H1 (cell line): ENCODE measurements around the gene CXCL14. TPM values are rescaled to one million over a fixed set of nuclear protein-coding genes. Genes with fewer than 3 reads are reported as not detected.
A peak's percentile ranks its signal among the peaks of the same experiment; 100 is the strongest.

ENCODE experiments used
- CTCF ChIA-PET: fragments of 300-600 bp; sonication (Branson Sonifier 250); formaldehyde crosslinking; loops from one replicate; lab custom pipeline; 2021; ENCODE audit not compliant: partially characterized antibody; lab: Charles Lee
- POLR2A ChIA-PET: fragments of 300-600 bp; sonication (Branson Sonifier 250); formaldehyde crosslinking; loops from one replicate; lab custom pipeline; 2021; ENCODE audit warnings: inconsistent platforms; ENCODE audit not compliant: partially characterized antibody; lab: Charles Lee
- DNase-seq, 2 experiments: peaks; one replicate each; pipeline versions ENCODE4 v3.0.0 to v3.0.0-alpha.2; 2010 to 2022; ENCODE audit warnings: low spot score in 2 of 2, low read depth in 1 of 2, mixed read lengths in 1 of 2
- FAIRE-seq: peaks from 2 replicates; lab custom pipeline; 2011; peaks lifted over from hg19 to GRCh38; lab: Jason Lieb, UNC
- H2AFZ ChIP-seq: 2 replicates; pipeline ENCODE4 v1.8.1; 2012; ENCODE audit warnings: low read length, inconsistent platforms
- H2AK5ac ChIP-seq: 2 replicates; pipeline ENCODE4 v1.6.1; 2013; ENCODE audit warnings: low read depth, low read length
- H2BK120ac ChIP-seq: replicated peaks from 2 replicates; pipeline ENCODE3; 2013; ENCODE audit warnings: low read depth, low read length, inconsistent platforms
- H2BK12ac ChIP-seq: 2 replicates; pipeline ENCODE4 v1.6.1; 2013; ENCODE audit warnings: low read depth, low read length
- H2BK15ac ChIP-seq: 2 replicates; pipeline ENCODE4 v1.6.1; 2013; ENCODE audit warnings: low read length
- H2BK20ac ChIP-seq: 2 replicates; pipeline ENCODE4 v1.6.1; 2013; ENCODE audit warnings: low read length
- H2BK5ac ChIP-seq: 2 replicates; pipeline ENCODE4 v1.6.1; 2013; ENCODE audit warnings: low read depth, low read length
- H3K14ac ChIP-seq: 2 replicates; pipeline ENCODE4 v1.6.1; 2013; ENCODE audit warnings: inconsistent platforms; ENCODE audit not compliant: insufficient read length
- H3K18ac ChIP-seq: 2 replicates; pipeline ENCODE4 v1.6.1; 2013; ENCODE audit warnings: low read length; ENCODE audit errors: extremely low read depth
- H3K23ac ChIP-seq: 2 replicates; pipeline ENCODE4 v1.6.1; 2013; ENCODE audit warnings: inconsistent platforms; ENCODE audit not compliant: insufficient read length
- H3K23me2 ChIP-seq: 2 replicates; pipeline ENCODE4 v1.6.1; 2013; ENCODE audit warnings: low read depth, low read length
- H3K27ac ChIP-seq: 2 replicates; pipeline ENCODE4 v1.6.1; 2011; ENCODE audit warnings: low read depth, low read length, inconsistent platforms
- H3K27me3 ChIP-seq, 4 experiments: replicated peaks in 1 of 4; 1 replicate in 1 of 4; 2 replicates in 3 of 4; pipeline versions ENCODE4 v1.6.1 to v1.8.1; 2011 to 2013; ENCODE audit warnings: low read length in 3 of 4, mild to moderate bottlenecking in 3 of 4, inconsistent platforms in 2 of 4, mixed read lengths in 2 of 4, moderate library complexity in 1 of 4; ENCODE audit not compliant: control insufficient read depth in 3 of 4, insufficient read depth in 3 of 4; ENCODE audit errors: extremely low read depth in 1 of 4
- H3K36me3 ChIP-seq, 4 experiments: 2 replicates each; pipeline versions ENCODE4 v1.6.1 to v1.8.1; 2011 to 2013; ENCODE audit warnings: mild to moderate bottlenecking in 4 of 4, low read length in 3 of 4, moderate library complexity in 2 of 4, control low read depth in 1 of 4, inconsistent platforms in 1 of 4; ENCODE audit not compliant: insufficient read depth in 4 of 4, control insufficient read depth in 2 of 4
- H3K4ac ChIP-seq: replicated peaks from 2 replicates; pipeline ENCODE3; 2013; ENCODE audit warnings: low read length, low read depth, mixed read lengths, inconsistent platforms; ENCODE audit not compliant: insufficient read length
- H3K4me1 ChIP-seq, 4 experiments: replicated peaks in 1 of 4; 1 replicate in 1 of 4; 2 replicates in 3 of 4; pipeline versions ENCODE4 v1.6.1 to v1.8.1; 2011 to 2013; ENCODE audit warnings: low read length in 3 of 4, inconsistent platforms in 2 of 4, mixed read lengths in 1 of 4; ENCODE audit not compliant: insufficient read depth in 4 of 4, control insufficient read depth in 3 of 4
- H3K4me2 ChIP-seq, 2 experiments: 2 replicates each; pipeline versions ENCODE4 v1.6.1 to v1.8.1; 2011 to 2013; ENCODE audit warnings: low read depth in 2 of 2, low read length in 2 of 2, control low read depth in 1 of 2, inconsistent platforms in 1 of 2, mild to moderate bottlenecking in 1 of 2; ENCODE audit not compliant: insufficient read depth in 1 of 2
- H3K4me3 ChIP-seq, 4 experiments: fragments of 200-600, 300-600 bp in 1 of 4; sonication (generic), shearing (Covaris generic), sonication (Bioruptor Twin) in 1 of 4; 2 replicates each; pipeline versions ENCODE4 v1.5.1 to v1.8.1; 2011 to 2016; ENCODE audit warnings: low read length in 4 of 4, low read depth in 3 of 4, control low read depth in 2 of 4, inconsistent platforms in 2 of 4, mild to moderate bottlenecking in 2 of 4, mixed read lengths in 1 of 4, moderate library complexity in 1 of 4; ENCODE audit not compliant: insufficient read depth in 2 of 4; ENCODE audit errors: extremely low read depth in 1 of 4
- H3K56ac ChIP-seq: replicated peaks from 2 replicates; pipeline ENCODE3; 2013; ENCODE audit warnings: low read depth, mild to moderate bottlenecking, mixed read lengths, low read length, inconsistent platforms; ENCODE audit not compliant: insufficient read length
- H3K79me1 ChIP-seq: 2 replicates; pipeline ENCODE4 v1.6.1; 2013; ENCODE audit warnings: low read depth, low read length, control low read depth
- H3K79me2 ChIP-seq, 2 experiments: 2 replicates each; pipeline versions ENCODE4 v1.6.1 to v1.8.1; 2012 to 2013; ENCODE audit warnings: low read length in 2 of 2, mild to moderate bottlenecking in 2 of 2, inconsistent platforms in 1 of 2; ENCODE audit not compliant: insufficient read depth in 2 of 2, control insufficient read depth in 1 of 2
- H3K9ac ChIP-seq, 4 experiments: replicated peaks in 1 of 4; 1 replicate in 1 of 4; 2 replicates in 3 of 4; pipeline versions ENCODE4 v1.6.1 to v1.8.1; 2011 to 2013; ENCODE audit warnings: low read depth in 3 of 4, low read length in 3 of 4, control low read depth in 2 of 4, mild to moderate bottlenecking in 2 of 4, moderate library complexity in 2 of 4, inconsistent platforms in 1 of 4; ENCODE audit errors: extremely low read depth in 1 of 4
- H3K9me3 ChIP-seq, 2 experiments: 2 replicates each; pipeline versions ENCODE4 v1.6.1 to v1.8.1; 2012 to 2013; ENCODE audit warnings: mild to moderate bottlenecking in 2 of 2, moderate library complexity in 2 of 2, control low read depth in 1 of 2, inconsistent platforms in 1 of 2, low read depth in 1 of 2, low read length in 1 of 2, mixed read lengths in 1 of 2; ENCODE audit not compliant: insufficient read depth in 2 of 2
- H4K20me1 ChIP-seq, 2 experiments: replicated peaks in 1 of 2; 2 replicates each; pipeline versions ENCODE3 to v1.8.1; 2011 to 2013; ENCODE audit warnings: inconsistent platforms in 2 of 2, low read length in 2 of 2, mild to moderate bottlenecking in 1 of 2; ENCODE audit not compliant: insufficient read depth in 2 of 2, control insufficient read depth in 1 of 2
- H4K5ac ChIP-seq: 2 replicates; pipeline ENCODE4 v1.6.1; 2013; ENCODE audit warnings: low read length, low read depth, mixed read lengths, inconsistent platforms; ENCODE audit not compliant: insufficient read length
- H4K8ac ChIP-seq: 2 replicates; pipeline ENCODE4 v1.8.0; 2013; ENCODE audit warnings: mild to moderate bottlenecking, moderate library complexity, low read length, inconsistent platforms; ENCODE audit not compliant: insufficient read depth; ENCODE audit errors: extremely low read depth
- H4K91ac ChIP-seq: replicated peaks from 2 replicates; pipeline ENCODE3; 2013; ENCODE audit warnings: low read length, mixed read lengths, inconsistent platforms; ENCODE audit not compliant: insufficient read length
- CBX8 ChIP-seq: fragments of 300-800, 300-1000 bp; sonication (generic); IDR thresholded peaks from 2 replicates; pipeline ENCODE4 v1.7.1; 2016; ENCODE audit warnings: low read depth, low read length, borderline replicate concordance
- EGR1 ChIP-seq: IDR thresholded peaks from 2 replicates; pipeline ENCODE4 v1.6.1; 2011; ENCODE audit warnings: low read depth, low read length, borderline replicate concordance
- EZH2 ChIP-seq: fragments of 200-600 bp; sonication (generic); IDR thresholded peaks from 2 replicates; pipeline ENCODE4 v1.7.1; 2012; ENCODE audit warnings: low read depth, mild to moderate bottlenecking, moderate library complexity, low read length, inconsistent platforms; ENCODE audit not compliant: severe bottlenecking
- GTF2F1 ChIP-seq: IDR thresholded peaks from 2 replicates; pipeline ENCODE4 v1.6.1; 2012; ENCODE audit warnings: low read depth, low read length, improper control_type of control experiment, borderline replicate concordance
- HDAC6 ChIP-seq: IDR thresholded peaks from one replicate; pipeline ENCODE4 v1.7.1; 2012; ENCODE audit warnings: low read depth, mild to moderate bottlenecking, inconsistent platforms, low read length, moderate library complexity
- NRF1 ChIP-seq: IDR thresholded peaks from 2 replicates; pipeline ENCODE4 v1.6.1; 2011; ENCODE audit warnings: mild to moderate bottlenecking, low read depth, low read length, improper control_type of control experiment
- POU5F1 ChIP-seq: IDR thresholded peaks from 2 replicates; pipeline ENCODE4 v1.6.1; 2011; ENCODE audit warnings: low read depth, mild to moderate bottlenecking, low read length, moderate library complexity
- RNF2 ChIP-seq: fragments of 200-900, 300-1000 bp; sonication (generic); IDR thresholded peaks from 2 replicates; pipeline ENCODE4 v1.7.1; 2016; ENCODE audit warnings: borderline replicate concordance, low read depth, mild to moderate bottlenecking, antibody characterized with exemption, low read length; ENCODE audit not compliant: poor library complexity, severe bottlenecking; ENCODE audit errors: missing control alignments
- SUZ12 ChIP-seq: fragments of 200-600 bp; sonication (generic); IDR thresholded peaks from 2 replicates; pipeline ENCODE4 v1.6.1; 2012; ENCODE audit warnings: mild to moderate bottlenecking, inconsistent platforms, low read length, moderate library complexity, mixed read lengths
- TCF12 ChIP-seq: IDR thresholded peaks from 2 replicates; pipeline ENCODE4 v1.6.1; 2011; ENCODE audit warnings: low read depth, mild to moderate bottlenecking, low read length
- WGBS, 2 experiments: shearing (Covaris generic) in 1 of 2; methylation state at CpG; one replicate each; pipeline versions ENCODE4 v1.1.6 to v1.1.7; 2013 to 2015; ENCODE audit warnings: low lambda C conversion rate in 2 of 2, mixed read lengths in 2 of 2, inconsistent platforms in 1 of 2, low coverage in 1 of 2, missing lambda C conversion rate in 1 of 2; ENCODE audit not compliant: insufficient replicate concordance in 2 of 2, insufficient coverage in 1 of 2, insufficient read length in 1 of 2; ENCODE audit errors: extremely low coverage in 1 of 2, missing lambda C conversion rate in 1 of 2; 5-methylcytosine and 5-hydroxymethylcytosine counted together
- polyA plus RNA-seq, 7 experiments: library from polyadenylated mRNA; depleted of rRNA in 3 of 7; stranded (reverse) in 5 of 7; unstranded in 2 of 7; fragments of >200 nt in 5 of 7; fragments of 200-250 nt in 2 of 7; gene quantifications; 1 replicate in 5 of 7; 2 replicates in 1 of 7; 4 replicates in 1 of 7; pipeline versions ENCODE4 v1.2.1 to v1.2.3, GENCODE V29; 2011 to 2013; ENCODE audit warnings: missing spikeins in 2 of 7, mixed read lengths in 2 of 7
- total RNA-seq: library from RNA; stranded (reverse); fragmentation: NEBNext Ultra II Directional; extraction: Animal tissue kit (Norgen Biotek cat#: 25700); gene quantifications from 2 replicates; pipeline ENCODE4 v1.2.1, GENCODE V29; 2021
- TF ChIP-seq, protein P1 (sequence below): IDR thresholded peaks from 2 replicates; pipeline ENCODE4 v1.6.1; 2011; ENCODE audit warnings: low read depth, mild to moderate bottlenecking, low read length; ENCODE audit not compliant: insufficient read depth

The CXCL14 gene
- total and polyA plus RNA-seq, 2 of the 8 experiments (the other 6 are each of a cell fraction or from before 2014, with no cell fraction given) = 1.5 to 1.8 TPM

DNA sequence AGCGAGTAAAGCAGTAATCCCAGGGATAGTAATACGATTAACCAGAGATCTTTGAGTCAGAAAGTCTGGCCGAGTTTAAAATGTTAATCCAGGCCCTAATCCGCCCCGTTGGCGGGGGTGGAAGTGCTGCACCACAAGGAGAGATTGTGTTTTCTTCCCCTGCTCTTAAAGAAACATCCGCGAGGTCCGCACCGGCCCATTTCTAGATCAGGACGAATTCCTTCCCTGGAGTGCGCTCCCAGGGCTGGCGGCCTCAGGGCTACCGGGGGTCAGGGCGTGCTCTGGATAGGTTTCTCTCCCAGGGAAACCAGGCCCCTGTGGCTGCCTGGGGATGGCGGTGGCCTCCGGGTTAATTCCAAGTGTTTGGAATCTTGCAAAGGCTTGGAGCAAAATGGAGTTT lies 33.7 kb downstream of the CXCL14 start:
- Histone ChIP-seq H4K8ac (no peak overlapping the region), H3K23ac (no peak overlapping the region), H2BK120ac (no peak overlapping the region), H4K20me1 (peaks cover 12 to 53% of the 10 kb centered on the region in 2 experiments), H3K27ac (no peak overlapping the region), H3K56ac (no peak overlapping the region), H3K79me1 (no peaks in the 10 kb centered on the region), H3K27me3 (peaks cover 94 to 100% (median 99%) of the 10 kb centered on the region in 4 experiments), H3K9me3 (no peaks in the 10 kb centered on the region), H2BK20ac (no peak overlapping the region), H3K14ac (no peak overlapping the region), H3K4me1 (peaks cover 6 to 13% (median 10%) of the 10 kb centered on the region in 4 experiments; a peak in 6 of 7 replicates), H2AK5ac (no peak overlapping the region), H3K4me2 (peak overlapping the region; percentile 12 to 73; a peak in 3 of 4 replicates), H3K4ac (no peak overlapping the region), H2BK12ac (no peak overlapping the region), H2BK15ac (no peak overlapping the region), H3K18ac (no peak overlapping the region), H3K36me3 (no peaks in the 10 kb centered on the region; a peak in 1 of 8 replicates), H2BK5ac (no peak overlapping the region), H3K23me2 (no peaks in the 10 kb centered on the region; the same call in 1 of the 2 replicates), H3K79me2 (no peaks in the 10 kb centered on the region), H2AFZ (no peak overlapping the region), H3K9ac (no peak overlapping the region), H3K4me3 (peak overlapping the region in 1 of 4 experiments; percentile 50; a peak in 2 of 8 replicates), H4K5ac (no peak overlapping the region), H4K91ac (no peak overlapping the region)
- FAIRE-seq (no peak), DNase-seq (no peak)
- POLR2A ChIA-PET = no interaction called here
- CTCF ChIA-PET = interaction anchor here (0.9 to 10.4 kb wide), 5 partner anchors 61 to 83 kb away, joined by 3 to 122 read pairs (median 4); no protein-coding TSS in a partner anchor
- TF ChIP-seq, protein P1, sequence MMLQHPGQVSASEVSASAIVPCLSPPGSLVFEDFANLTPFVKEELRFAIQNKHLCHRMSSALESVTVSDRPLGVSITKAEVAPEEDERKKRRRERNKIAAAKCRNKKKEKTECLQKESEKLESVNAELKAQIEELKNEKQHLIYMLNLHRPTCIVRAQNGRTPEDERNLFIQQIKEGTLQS = no peak
- TF ChIP-seq CBX8 (0 out of 2 replicates have a peak, but pooled peaks have one; percentile 57), GTF2F1 (no peak), EGR1 (peak; percentile 27; the same call in 1 of the 2 replicates), POU5F1 (no peak), RNF2 (peak; percentile 35), HDAC6 (no peak), TCF12 (no peak), EZH2 (peak; percentile 75), NRF1 (no peak), SUZ12 (peak; percentile 10; the same call in 1 of the 2 replicates)
- WGBS, 2 experiments = 9% methylated on average over 17 of the region's 17 CpGs; no CpG with 5 or more reads in 1 of the 2 experiments
